Activated CD4-positive, alpha-beta T cell treated with anti-CD3 and anti-CD28 coated beads for 36 hours (primary cell): ENCODE results near the gene SLC29A1. TPM values are rescaled to one million over a fixed set of nuclear protein-coding genes. Genes with fewer than 3 reads are reported as not detected.

Experiments
- ATAC-seq: fragments of 200-7000 bp; cut with Tn5 transposase; one replicate; pipeline ENCODE4 v1.10.0; 2021; ENCODE audit warnings: mild to moderate bottlenecking, moderate library complexity
- CTCF ChIA-PET: fragments of 350-600 bp; sonication (Branson Sonifier 250); formaldehyde crosslinking; loops from one replicate; lab custom pipeline; 2021; ENCODE audit warnings: antibody characterized with exemption; lab: Charles Lee
- POLR2A ChIA-PET: fragments of 350-600 bp; sonication (Branson Sonifier 250); formaldehyde crosslinking; loops from one replicate; lab custom pipeline; 2021; ENCODE audit warnings: antibody characterized with exemption, inconsistent platforms; lab: Charles Lee
- DNase-seq: peaks from one replicate; pipeline ENCODE4 v3.0.0-alpha.2; 2020
- H3K27ac Mint-ChIP-seq: one replicate; pipeline ENCODE4 v1.8.0; 2021; ENCODE audit warnings: mixed read lengths
- H3K27me3 Mint-ChIP-seq: one replicate; pipeline ENCODE4 v1.8.0; 2021; ENCODE audit warnings: mixed read lengths
- H3K36me3 Mint-ChIP-seq: one replicate; pipeline ENCODE4 v1.8.0; 2021; ENCODE audit warnings: low read depth, mixed read lengths
- H3K4me1 Mint-ChIP-seq: one replicate; pipeline ENCODE4 v1.8.0; 2021; ENCODE audit warnings: mixed read lengths
- H3K4me3 Mint-ChIP-seq: one replicate; pipeline ENCODE4 v1.8.0; 2021; ENCODE audit warnings: mild to moderate bottlenecking, moderate library complexity, mixed read lengths
- H3K9me3 Mint-ChIP-seq: one replicate; pipeline ENCODE4 v1.8.0; 2021; ENCODE audit warnings: low read depth, mixed read lengths
- intact Hi-C, 2 experiments: fragments of 100-400 bp; cut with DNase I in 1 of 2; cut with micrococcal nuclease in 1 of 2; formaldehyde crosslinking; loops; one replicate each; pipeline versions ENCODE4 v1.14.2 to v1.15.1; 2022 to 2024; cut with DNase I, micrococcal nuclease
- total RNA-seq, 2 experiments: library from RNA; stranded (reverse); gene quantifications; one replicate each; pipeline ENCODE4 v1.2.3, GENCODE V29; 2021

SLC29A1 gene
- total RNA-seq, 2 experiments from 2014 or later, result 59.8 to 98.3 TPM

GRCh38 chr6:44263354-44264100 is 40.1 kb downstream of the SLC29A1 start:
- peaks cover 45% of the 10 kb centered on the region for H3K4me1 Mint-ChIP-seq

GRCh38 chr6:44264154-44265006 is 41.0 kb downstream of the SLC29A1 start:
- peak; percentile 67 for DNase-seq
- ChIA-PET CTCF (interaction anchor here (0.6 to 5.2 kb wide), 13 partner anchors 8 to 168 kb away, joined by 3 to 38 read pairs (median 5); partner anchors contain the start of gene AARS2), POLR2A (interaction anchor here (1.4 kb wide), 2 partner anchors 15 to 17 kb away, joined by 5 to 11 read pairs; partner anchors contain the start of gene HSP90AB1)
- H3K27me3 Mint-ChIP-seq, result peaks cover 6% of the 10 kb centered on the region
- H3K27ac Mint-ChIP-seq, result peak overlapping the region; percentile 93
- peak; percentile 39 for ATAC-seq
- peaks cover 50% of the 10 kb centered on the region for H3K4me1 Mint-ChIP-seq
- intact Hi-C loops, result loop anchor here (1.0 to 5.0 kb wide), 15 partner anchors 7 to 193 kb away; partner anchors contain the start of genes AARS2 (in 2 of the 2), MRPL14 (in 2 of the 2), SLC35B2 (in 2 of the 2) and TMEM63B (in 2 of the 2)
- peak overlapping the region; percentile 88 for H3K4me3 Mint-ChIP-seq
- H3K9me3 Mint-ChIP-seq, result no peaks in the 10 kb centered on the region
- peaks cover 21% of the 10 kb centered on the region for H3K36me3 Mint-ChIP-seq

More at GRCh38 chr6:44263354-44264100, 40.1 kb downstream of the SLC29A1 start:
- H3K9me3 Mint-ChIP-seq, result no peaks in the 10 kb centered on the region
- POLR2A ChIA-PET, result interaction anchor here (1.4 to 2.4 kb wide), 3 partner anchors 9 to 16 kb away, joined by 5 to 12 read pairs (median 7); partner anchors contain the start of gene HSP90AB1
- H3K4me3 Mint-ChIP-seq, result peak overlapping the region; percentile 88
- H3K36me3 Mint-ChIP-seq, result peaks cover 26% of the 10 kb centered on the region
- DNase-seq (peak; percentile 67), ATAC-seq (peak; percentile 33)
- CTCF ChIA-PET, result interaction anchor here (0.8 to 2.5 kb wide), 9 partner anchors 7 to 167 kb away, joined by 3 to 9 read pairs (median 5); no protein-coding TSS in a partner anchor
- intact Hi-C loops, result loop anchor here (2.0 kb wide), 4 partner anchors 39 to 167 kb away; partner anchors contain the start of genes MRPL14 (in 1 of the 2) and TMEM63B (in 1 of the 2)
- H3K27ac Mint-ChIP-seq, result peak overlapping the region; percentile 93
- no peaks in the 10 kb centered on the region for H3K27me3 Mint-ChIP-seq

GRCh38 chr6:44265007-44265721 is 41.8 kb downstream of the SLC29A1 start, which contains the start of gene NFKBIE:
Gene NFKBIE (minus strand): TSS chr6:44265551. CDS start chr6:44265346, 205 bp downstream.
- ATAC-seq (peak; percentile 52), DNase-seq (peak; percentile 97)
- ChIA-PET POLR2A (interaction anchor here (1.4 kb wide), 2 partner anchors 16 to 18 kb away, joined by 5 to 11 read pairs; partner anchors contain the start of gene HSP90AB1), CTCF (interaction anchor here (1.1 to 5.2 kb wide), 8 partner anchors 9 to 169 kb away, joined by 4 to 38 read pairs (median 6); partner anchors contain the start of gene AARS2)
- H3K36me3 Mint-ChIP-seq, result peaks cover 21% of the 10 kb centered on the region
- intact Hi-C loops, result loop anchor here (1.0 to 5.0 kb wide), 15 partner anchors 8 to 192 kb away; partner anchors contain the start of genes AARS2 (in 2 of the 2), MRPL14 (in 2 of the 2), SLC35B2 (in 2 of the 2) and TMEM63B (in 2 of the 2)
- peak within 1 kb of the TSS; percentile 93 for H3K27ac Mint-ChIP-seq
- H3K27me3 Mint-ChIP-seq, result peaks cover 14% of the 10 kb centered on the region
- H3K4me1 Mint-ChIP-seq, result peaks cover 58% of the 10 kb centered on the region
- no peaks in the 10 kb centered on the region for H3K9me3 Mint-ChIP-seq
- peak within 1 kb of the TSS; percentile 88 for H3K4me3 Mint-ChIP-seq

- peaks cover 58% of the 10 kb centered on the region for H3K4me1 Mint-ChIP-seq
- ChIA-PET POLR2A (no interaction called here), CTCF (interaction anchor here (1.7 to 5.2 kb wide), 4 partner anchors 39 to 72 kb away, joined by 6 to 38 read pairs (median 11); partner anchors contain the start of gene AARS2)
- peaks cover 14% of the 10 kb centered on the region for H3K27me3 Mint-ChIP-seq
- intact Hi-C loops, result loop anchor here (1.0 to 5.0 kb wide), 15 partner anchors 8 to 192 kb away; partner anchors contain the start of genes AARS2 (in 2 of the 2), MRPL14 (in 2 of the 2), SLC35B2 (in 2 of the 2) and TMEM63B (in 2 of the 2)
- H3K36me3 Mint-ChIP-seq, result peaks cover 20% of the 10 kb centered on the region
- no peak for DNase-seq
- ATAC-seq, result peak; percentile 45
- peak overlapping the region; percentile 34 for H3K27ac Mint-ChIP-seq
- H3K4me3 Mint-ChIP-seq, result peak overlapping the region; percentile 88
- H3K9me3 Mint-ChIP-seq, result no peaks in the 10 kb centered on the region
These were observed 42.4 kb downstream of the SLC29A1 start for GRCh38 chr6:44265722-44266233.

- Mint-ChIP-seq H3K36me3 (peaks cover 16% of the 10 kb centered on the region), H3K4me3 (peak overlapping the region; percentile 88), H3K4me1 (peaks cover 53% of the 10 kb centered on the region), H3K27ac (peak overlapping the region; percentile 34), H3K27me3 (peaks cover 18% of the 10 kb centered on the region), H3K9me3 (no peaks in the 10 kb centered on the region)
- no peak for ATAC-seq
- ChIA-PET CTCF (interaction anchor here (0.6 to 5.2 kb wide), 8 partner anchors 9 to 639 kb away, joined by 3 to 56 read pairs (median 18); partner anchors contain the start of gene AARS2), POLR2A (interaction anchor here (1.0 kb wide), 1 partner anchor 39 kb away, joined by 3 read pairs; no protein-coding TSS in a partner anchor)
- intact Hi-C loops, result loop anchor here in 1 of 2 experiments (5.0 kb wide), 1 partner anchor 191 kb away; no protein-coding TSS in a partner anchor
- no peak for DNase-seq
These were observed 43.0 kb downstream of the SLC29A1 start for GRCh38 chr6:44266347-44266746.

- Mint-ChIP-seq H3K9me3 (no peaks in the 10 kb centered on the region), H3K27ac (no peak overlapping the region), H3K4me3 (no peak overlapping the region), H3K36me3 (peaks cover 14% of the 10 kb centered on the region), H3K27me3 (peaks cover 26% of the 10 kb centered on the region), H3K4me1 (peaks cover 49% of the 10 kb centered on the region)
- intact Hi-C loops, result loop anchor here in 1 of 2 experiments (5.0 kb wide), 1 partner anchor 190 kb away; no protein-coding TSS in a partner anchor
- ChIA-PET POLR2A (interaction anchor here (0.7 to 1.1 kb wide), 3 partner anchors 38 to 169 kb away, joined by 3 read pairs; no protein-coding TSS in a partner anchor), CTCF (interaction anchor here (0.6 to 5.2 kb wide), 17 partner anchors 10 to 640 kb away, joined by 3 to 56 read pairs (median 8); partner anchors contain the start of genes AARS2 and SPATS1)
- DNase-seq (no peak), ATAC-seq (no peak)
These were observed 43.9 kb downstream of the SLC29A1 start for GRCh38 chr6:44267252-44267651.

- peaks cover 5% of the 10 kb centered on the region for H3K36me3 Mint-ChIP-seq
- intact Hi-C loops, result loop anchor here (1.0 to 5.0 kb wide), 5 partner anchors 36 to 189 kb away; no protein-coding TSS in a partner anchor
- ATAC-seq (no peak), DNase-seq (peak; percentile 76)
- ChIA-PET CTCF (interaction anchor here (0.6 to 5.2 kb wide), 33 partner anchors 10 to 840 kb away, joined by 3 to 56 read pairs (median 6); partner anchors contain the start of genes AARS2 and SLC29A1), POLR2A (interaction anchor here (0.6 to 1.6 kb wide), 5 partner anchors 44 to 204 kb away, joined by 3 read pairs; partner anchors contain the start of gene AARS2)
- no peak overlapping the region for H3K27ac Mint-ChIP-seq
- H3K4me3 Mint-ChIP-seq, result no peak overlapping the region
- H3K9me3 Mint-ChIP-seq, result no peaks in the 10 kb centered on the region
- peaks cover 34% of the 10 kb centered on the region for H3K27me3 Mint-ChIP-seq
- H3K4me1 Mint-ChIP-seq, result peaks cover 40% of the 10 kb centered on the region
These were observed 44.8 kb downstream of the SLC29A1 start for GRCh38 chr6:44268095-44268628.

- peak; percentile 57 for ATAC-seq
- Mint-ChIP-seq H3K4me3 (peak overlapping the region; percentile 5), H3K9me3 (no peaks in the 10 kb centered on the region), H3K4me1 (peaks cover 32% of the 10 kb centered on the region), H3K36me3 (no peaks in the 10 kb centered on the region), H3K27me3 (peaks cover 44% of the 10 kb centered on the region), H3K27ac (no peak overlapping the region)
- ChIA-PET CTCF (interaction anchor here (0.6 to 5.2 kb wide), 25 partner anchors 9 to 206 kb away, joined by 3 to 55 read pairs (median 7); partner anchors contain the start of genes AARS2 and SLC29A1), POLR2A (interaction anchor here (1.6 kb wide), 1 partner anchor 67 kb away, joined by 3 read pairs; no protein-coding TSS in a partner anchor)
- intact Hi-C loops, result loop anchor here in 1 of 2 experiments (2.0 to 5.0 kb wide), 2 partner anchors 35 to 188 kb away; no protein-coding TSS in a partner anchor
- DNase-seq, result no peak
These were observed 46.0 kb downstream of the SLC29A1 start for GRCh38 chr6:44269178-44269920.
